Tongue (tissue), 2 donors: ENCODE data around the gene AURKAIP1. TPM values are rescaled to one million over a fixed set of nuclear protein-coding genes. Genes with fewer than 3 reads are reported as not detected.
"Not testable (repeated sequence)": the region's sequence is repeated elsewhere in the genome, so short reads cannot be mapped to it uniquely, and the experiment has no call there.

Experiments
- DNase-seq: peaks from one replicate; pipeline ENCODE4 v3.0.0-alpha.2; 2015
- total RNA-seq: library from RNA; depleted of rRNA; stranded (reverse); fragments of >200 nt; gene quantifications from one replicate; pipeline ENCODE4 v1.2.3, GENCODE V29; 2014

Gene AURKAIP1
- 75.3 TPM for total RNA-seq

DNA sequence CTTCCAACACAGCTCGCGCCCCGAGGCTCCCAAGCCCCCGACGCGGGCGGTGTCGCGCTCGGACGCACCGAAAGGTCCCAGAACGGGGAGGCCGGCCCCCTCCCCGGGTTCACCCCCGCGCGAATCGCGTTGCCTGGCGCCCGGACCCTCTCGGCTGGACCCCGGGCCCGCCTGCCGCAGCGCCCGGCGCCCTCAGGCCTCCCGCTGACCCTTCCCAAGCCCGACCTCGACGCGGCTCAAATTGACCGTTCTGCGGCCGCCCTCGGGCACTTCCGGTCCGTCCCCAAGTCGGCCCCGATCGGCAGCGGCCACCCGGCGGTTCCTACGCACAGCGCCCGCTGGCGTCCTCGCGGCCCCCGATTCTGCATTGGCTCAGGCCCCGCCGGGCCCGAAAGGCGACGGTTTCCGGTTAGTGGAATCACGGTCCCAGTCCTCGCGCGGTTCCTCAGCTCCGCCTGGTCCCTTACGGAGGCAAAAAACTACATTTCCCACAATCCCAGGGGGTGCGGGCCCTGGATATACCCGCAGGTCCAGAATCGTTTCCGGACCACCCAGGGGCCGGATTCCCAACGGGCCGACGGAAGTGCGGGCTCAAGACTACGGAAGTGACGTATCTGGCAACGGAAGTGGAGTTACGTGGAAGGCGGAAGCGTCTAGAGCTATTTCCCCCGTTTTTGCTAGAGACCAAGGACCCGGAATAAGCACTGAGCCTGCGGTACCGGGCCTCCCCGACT is at the start of gene AURKAIP1:
Gene AURKAIP1 (minus strand): TSS at position 279 of the 734 bp plus-strand sequence. CDS start 451 bp downstream, outside the sequence.
- DNase-seq = peak; percentile 100

GRCh38 chr1:1424707-1425106 is 49.7 kb upstream of the AURKAIP1 start:
- no peak for DNase-seq

DNA sequence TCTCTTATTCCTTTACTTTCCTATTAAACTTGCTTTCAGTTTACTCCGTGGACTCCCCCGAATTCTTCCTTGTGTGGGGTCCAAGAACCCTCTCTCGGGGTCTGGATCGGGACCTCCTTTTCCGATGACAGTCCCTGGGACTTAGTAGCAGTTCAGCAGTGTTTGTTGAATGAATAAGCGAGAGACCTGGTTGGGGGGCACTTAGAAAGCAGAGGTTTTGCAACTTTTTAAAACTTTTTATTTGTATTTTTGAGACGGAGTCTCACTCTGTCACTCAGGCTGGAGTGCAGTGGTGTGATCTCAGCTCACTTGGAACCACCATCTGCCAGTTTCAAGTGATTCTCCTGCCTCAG is 48.2 kb upstream of the AURKAIP1 start:
- DNase-seq = no peak

GRCh38 chr1:1422465-1423244 is 47.6 kb upstream of the AURKAIP1 start:
- DNase-seq = no peak

- DNase-seq = no peak
These were observed 47.0 kb upstream of the AURKAIP1 start for GRCh38 chr1:1421907-1422464.

DNA sequence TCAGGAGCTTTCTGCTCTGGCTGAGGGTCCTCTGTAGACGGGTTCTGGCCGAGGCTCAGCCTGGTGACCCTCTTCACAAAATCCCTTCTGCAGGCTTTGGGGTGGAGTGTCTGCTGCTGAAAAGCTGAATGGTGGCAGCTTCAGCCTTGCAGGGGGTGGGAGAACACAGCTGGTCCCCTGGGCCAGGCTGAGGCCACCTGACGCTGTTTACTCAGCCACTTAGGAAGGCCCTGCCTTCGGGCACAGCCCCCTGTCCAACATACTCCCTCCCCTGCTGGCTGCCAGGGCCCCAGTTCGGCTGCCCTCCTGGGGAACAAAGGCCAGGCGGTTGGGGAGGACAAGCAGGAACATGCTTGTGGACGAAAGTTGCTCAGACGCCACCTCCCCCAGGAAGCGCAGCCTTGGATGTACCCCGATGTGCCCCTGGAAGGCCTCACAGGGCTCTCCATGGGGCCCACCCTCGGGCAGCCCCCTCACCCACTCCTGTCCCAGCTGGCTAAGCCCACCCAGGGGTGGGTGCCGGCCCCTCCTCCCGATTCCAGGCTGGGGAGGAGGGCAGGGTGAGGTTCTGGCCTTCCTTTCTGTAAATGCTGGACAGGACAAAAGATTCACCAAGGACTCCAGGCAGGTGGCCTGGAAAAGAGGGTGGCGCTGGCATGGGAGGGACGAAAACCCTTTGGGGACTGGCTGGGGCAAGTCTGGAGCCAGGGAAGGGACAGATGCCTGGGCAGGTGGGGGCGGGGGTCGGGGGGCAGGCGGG is 46.3 kb upstream of the AURKAIP1 start, which contains the start of gene ANKRD65:
Gene ANKRD65 (minus strand): TSS at position 130 of the 760 bp plus-strand sequence. CDS start 271 bp downstream, outside the sequence.
- peak; percentile 68 for DNase-seq

DNA sequence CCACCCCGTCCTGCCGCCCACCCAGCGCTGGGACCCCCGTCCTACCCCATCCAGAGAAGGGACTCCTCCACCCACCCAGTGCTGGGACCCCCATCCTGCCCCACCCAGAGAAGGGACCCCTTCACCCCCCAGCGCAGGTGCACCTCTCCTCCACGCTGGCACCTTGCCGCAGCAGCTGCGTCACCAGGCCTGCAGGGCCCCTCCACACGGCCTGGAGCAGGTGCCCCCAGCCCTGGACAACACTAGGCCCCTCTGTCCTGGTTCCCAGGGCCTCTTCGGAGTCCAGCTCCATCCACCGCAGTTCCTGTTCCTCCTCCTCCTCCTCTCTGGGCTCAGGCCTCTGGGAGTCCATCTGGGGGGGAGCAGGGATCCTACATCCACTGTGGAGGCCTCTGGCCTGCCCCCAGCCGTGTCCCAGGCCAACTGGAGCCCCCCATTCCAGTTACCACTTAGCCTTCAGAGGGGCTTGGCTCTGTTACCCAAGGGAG is 45.7 kb upstream of the AURKAIP1 start:
- no peak for DNase-seq

DNA sequence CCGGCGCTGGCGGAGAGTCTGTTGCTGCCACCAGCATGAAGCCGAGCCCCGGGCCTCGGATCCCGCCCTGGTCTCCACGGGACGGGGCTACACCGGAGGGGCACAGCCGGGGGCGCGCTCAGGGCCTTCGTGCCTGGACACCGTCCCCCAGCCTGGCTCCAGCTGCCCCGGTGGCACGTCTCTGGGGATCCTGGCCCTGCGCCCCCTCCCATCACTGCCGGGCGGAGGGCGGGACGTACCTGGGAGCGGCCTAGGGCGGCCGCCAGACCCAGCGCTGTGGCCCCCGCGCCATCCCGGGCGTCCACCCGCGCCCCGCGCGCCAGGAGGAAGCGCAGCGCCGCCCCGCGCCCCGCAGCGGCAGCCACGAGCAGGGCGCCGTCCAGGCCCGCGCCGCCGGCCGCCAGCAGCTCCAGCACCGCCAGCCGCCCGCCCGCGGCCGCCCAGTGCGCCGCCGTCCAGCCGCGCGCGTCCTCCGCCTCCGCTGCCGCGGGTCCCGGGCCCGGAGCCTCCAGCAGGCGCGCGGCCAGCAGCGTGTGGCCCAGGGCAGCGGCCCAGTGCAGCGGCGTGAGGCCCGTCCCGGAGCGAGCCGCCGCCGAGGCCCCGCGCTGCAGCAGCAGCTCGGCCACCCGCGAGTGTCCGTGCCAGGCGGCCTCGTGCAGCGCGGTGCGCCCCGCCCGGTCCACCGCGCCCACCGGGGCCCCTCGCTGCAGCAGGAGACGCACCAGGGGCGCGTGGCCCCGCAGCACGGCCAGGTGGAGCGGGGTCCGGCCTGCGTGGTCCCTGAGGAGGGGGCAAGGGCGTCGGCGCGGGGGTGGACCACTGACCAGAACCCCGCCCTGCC is 45.0 kb upstream of the AURKAIP1 start:
- DNase-seq = peak; percentile 46

DNA sequence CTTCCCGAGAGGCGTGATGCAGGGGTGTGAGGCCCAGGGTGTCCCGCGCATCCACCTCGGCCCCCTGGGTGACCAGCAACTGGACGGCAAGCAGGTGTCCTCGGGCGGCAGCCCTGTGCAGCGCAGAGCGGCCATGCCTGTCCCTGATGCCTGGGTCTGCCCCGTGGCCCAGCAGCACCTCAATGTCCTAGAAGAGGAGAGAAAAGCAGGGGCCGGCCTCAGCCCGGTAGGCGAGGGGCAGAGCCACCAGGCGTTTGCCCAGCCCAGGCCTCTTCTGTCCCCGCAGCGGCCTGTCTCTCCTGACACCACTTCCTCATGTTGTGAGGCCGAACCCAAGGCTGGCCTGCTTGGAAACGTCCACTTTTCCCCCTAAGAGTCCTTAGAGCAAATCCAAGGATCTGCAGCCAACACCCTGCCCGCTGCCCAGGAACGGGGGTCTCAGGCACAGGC is 44.4 kb upstream of the AURKAIP1 start:
- no peak for DNase-seq

- DNase-seq = no peak
These were observed 43.7 kb upstream of the AURKAIP1 start for GRCh38 chr1:1418464-1419362.

- DNase-seq = not testable (repeated sequence)
These were observed 42.9 kb upstream of the AURKAIP1 start for GRCh38 chr1:1417825-1418463.

DNA sequence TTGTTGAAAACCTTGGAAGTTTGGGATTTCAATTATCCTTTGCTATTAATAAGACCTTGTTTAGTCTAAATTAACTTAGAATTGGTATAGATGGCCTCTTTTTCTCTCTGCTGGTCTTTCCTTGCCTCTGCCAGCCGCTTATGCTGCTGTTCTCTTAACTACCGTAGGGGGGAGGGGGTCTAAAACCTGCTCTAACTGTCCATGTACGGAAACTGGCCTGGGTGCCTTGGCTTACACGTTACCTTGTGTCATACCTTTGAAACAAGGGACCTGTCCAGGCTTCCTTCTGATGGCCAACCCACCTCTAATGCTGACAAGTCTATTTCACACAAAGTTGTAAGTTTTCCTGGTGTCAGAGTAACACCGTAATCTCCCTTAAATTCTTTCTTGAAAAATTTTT is 42.4 kb upstream of the AURKAIP1 start:
- DNase-seq = not testable (repeated sequence)

DNA sequence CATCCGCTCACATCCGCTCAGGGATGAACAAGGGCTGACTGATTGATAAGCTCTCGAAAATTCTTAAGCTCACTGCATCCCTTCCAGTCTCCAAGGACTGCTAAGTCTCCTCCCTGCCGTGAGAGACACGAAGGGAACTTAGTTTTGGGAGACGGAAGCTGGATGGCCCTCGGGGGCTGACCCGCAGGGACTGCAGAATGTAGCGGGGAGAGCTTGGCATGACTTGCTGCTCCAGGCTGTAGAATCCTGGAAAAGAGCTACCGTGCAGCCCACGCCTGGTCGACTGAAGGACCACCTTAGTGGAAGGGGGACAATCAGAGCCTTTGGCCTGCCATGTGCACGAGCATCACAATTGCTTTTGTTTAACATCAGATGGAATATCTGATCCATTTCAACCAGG is 40.7 kb upstream of the AURKAIP1 start:
- DNase-seq = no peak

GRCh38 chr1:1412311-1412902 is 37.4 kb upstream of the AURKAIP1 start:
- not testable (repeated sequence) for DNase-seq

GRCh38 chr1:1411626-1412025 is 36.6 kb upstream of the AURKAIP1 start:
- DNase-seq = no peak

DNA sequence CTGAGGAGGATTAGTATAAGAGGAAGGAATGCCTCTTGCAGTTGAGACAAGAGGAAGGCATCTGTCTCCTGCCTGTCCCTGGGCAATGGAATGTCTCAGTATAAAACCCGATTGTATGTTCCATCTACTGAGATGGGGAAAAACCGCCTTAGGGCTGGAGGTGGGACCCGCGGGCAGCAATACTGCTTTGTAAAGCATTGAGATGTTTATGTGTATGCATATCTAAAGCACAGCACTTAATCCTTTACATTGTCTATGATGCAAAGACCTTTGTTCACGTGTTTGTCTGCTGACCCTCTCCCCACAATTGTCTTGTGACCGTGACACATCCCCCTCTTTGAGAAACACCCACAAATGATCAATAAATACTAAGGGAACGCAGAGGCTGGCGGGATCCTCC is 35.2 kb upstream of the AURKAIP1 start:
- not testable (repeated sequence) for DNase-seq

DNA sequence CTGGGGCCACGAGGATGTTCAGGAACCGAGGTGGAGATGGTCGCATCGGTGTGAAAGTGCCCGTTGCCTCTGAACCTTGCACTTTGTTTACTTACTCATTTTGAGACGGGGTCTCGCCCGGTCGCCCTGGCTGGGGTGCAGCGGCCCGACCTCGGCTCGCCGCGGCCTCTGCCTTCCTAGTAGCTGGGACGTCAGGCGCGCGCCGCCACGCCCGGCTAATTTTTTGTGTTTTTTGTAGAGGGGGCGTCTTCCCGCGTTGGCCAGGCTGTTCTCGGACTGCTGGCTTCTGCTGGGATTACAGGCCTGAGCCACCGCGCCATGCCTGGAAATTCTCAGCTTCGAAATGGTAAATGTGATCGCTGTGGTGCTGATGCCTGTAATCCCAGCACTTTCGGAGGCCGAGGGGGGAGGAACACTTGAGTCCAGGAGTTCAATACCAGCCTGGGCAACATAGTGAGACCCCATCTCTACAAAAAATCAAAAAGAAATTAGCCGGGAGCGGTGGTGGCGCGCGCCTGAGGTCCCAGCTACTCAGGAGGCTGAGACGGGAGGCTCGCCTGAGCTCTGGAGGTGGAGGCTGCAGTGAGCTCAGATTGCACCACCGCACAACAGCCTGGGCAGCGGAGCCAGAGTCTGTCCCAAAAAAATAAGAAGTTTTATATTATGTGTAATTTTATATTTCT is 32.8 kb upstream of the AURKAIP1 start:
- peak; percentile 35 for DNase-seq

DNA sequence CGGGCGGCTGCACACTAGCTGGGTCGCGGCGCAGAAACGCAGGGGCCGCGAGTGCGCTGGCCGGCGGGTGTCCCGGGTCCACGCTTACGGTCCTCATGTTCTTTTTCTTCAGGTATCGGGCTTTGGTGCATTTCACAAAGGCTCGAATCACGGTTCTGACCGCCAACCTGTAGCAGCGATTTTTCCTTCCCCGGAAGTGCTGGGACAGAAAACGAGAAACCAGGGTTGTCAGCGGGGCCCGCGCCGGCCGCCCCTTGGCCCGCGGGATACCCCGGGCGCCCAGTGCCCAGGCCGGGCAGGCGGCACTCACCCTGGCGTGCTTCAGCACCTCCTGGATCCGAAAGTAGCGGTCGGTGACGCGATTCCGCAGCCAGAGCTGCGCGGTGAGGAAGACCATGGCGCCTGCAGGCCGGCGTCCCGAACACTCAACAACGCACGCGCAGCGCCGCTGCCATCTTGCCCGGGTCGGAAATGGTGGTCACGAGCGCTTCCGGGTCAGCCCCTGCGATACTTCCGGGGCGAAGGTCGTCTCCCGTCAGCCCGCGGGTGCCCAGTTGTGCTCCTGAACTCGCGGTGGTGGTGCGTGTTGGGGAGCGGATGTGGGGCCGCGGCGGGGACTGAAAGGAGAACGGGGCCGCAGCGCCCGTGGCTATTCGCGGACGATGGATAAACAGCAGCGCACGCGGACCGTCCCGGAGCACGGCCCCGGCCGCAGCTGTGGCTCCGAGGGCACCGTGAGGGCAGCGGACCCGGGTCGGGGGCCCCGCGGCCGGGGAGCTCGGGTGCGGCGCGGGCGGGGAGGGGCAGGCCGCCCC is 32.0 kb upstream of the AURKAIP1 start, which contains the start of gene MRPL20:
Gene MRPL20 (minus strand): TSS at position 473 of the 815 bp plus-strand sequence. CDS start 76 bp downstream, at position 397.
- peak; percentile 97 for DNase-seq
